ENCODE data around the gene ACTL6B.
"Not testable (repeated sequence)": the region's sequence is repeated elsewhere in the genome, so short reads cannot be mapped to it uniquely, and the experiment has no call there.

Gene ACTL6B

DNA sequence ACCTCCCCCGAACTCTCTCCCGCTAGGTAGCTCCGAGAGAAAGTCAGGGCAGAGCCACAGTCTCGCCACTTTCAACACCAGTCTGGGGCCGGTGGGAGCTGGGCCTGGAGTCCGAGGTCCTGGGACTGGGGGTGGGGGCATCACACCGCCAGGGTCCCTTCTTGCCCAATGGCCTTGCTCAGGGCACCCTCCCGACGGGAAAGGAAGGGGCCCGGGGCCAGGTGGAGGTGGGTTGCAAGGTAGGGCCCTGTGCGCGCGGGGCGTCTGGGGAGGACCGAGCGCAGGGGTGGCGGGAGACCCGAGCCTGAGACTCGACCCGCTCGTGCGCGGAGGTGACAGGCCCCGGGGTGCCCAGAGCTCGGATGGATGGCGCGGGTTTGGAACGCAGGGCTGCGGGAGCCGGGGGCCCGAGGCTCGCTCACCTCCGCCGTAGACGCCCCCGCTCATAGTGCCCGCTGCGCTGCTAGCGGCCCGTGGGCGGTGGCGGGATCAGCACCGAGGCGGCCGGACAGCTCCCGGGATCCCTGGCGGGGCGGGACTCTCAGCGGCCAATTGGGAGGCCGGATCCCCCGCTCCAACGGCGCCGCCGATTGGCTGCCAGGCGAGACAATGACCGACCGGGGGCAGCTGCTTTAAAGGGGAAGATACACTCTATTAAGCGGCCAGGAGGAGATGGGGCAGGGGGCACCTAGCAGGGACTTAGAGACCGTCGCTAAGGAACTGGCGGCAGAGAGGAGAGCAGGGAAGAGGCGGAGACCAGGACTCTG lies at the start of gene ACTL6B:
Gene ACTL6B (minus strand): TSS at position 541 of the 767 bp plus-strand sequence. CDS start 94 bp downstream, at position 447.
- DNase-seq (ENCODE audit: low spot score), result peak; percentile 45

DNA sequence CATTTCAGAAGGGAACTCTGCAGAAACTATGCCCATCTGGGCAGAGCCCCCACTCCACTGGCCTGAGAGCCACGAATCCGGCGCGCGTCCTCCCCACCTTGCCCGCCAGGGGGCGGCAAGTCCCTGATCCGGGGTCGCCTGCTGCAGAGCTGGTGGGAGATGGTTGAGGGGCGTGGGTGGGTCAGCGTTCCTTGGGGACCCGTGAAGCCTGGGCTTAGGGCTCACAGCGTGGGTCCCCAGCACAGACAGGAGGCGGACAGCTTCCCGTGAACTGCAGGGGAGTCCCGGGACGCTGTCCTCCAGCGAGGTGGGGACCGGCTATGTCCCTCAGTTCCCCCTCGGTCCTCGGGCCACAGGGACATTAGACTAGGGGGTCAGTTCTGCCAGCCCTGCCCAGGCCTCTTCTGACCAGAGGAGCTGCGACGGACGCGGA lies 49.1 kb upstream of the ACTL6B start:
- peak; percentile 75 for DNase-seq (ENCODE audit: low spot score)

DNA sequence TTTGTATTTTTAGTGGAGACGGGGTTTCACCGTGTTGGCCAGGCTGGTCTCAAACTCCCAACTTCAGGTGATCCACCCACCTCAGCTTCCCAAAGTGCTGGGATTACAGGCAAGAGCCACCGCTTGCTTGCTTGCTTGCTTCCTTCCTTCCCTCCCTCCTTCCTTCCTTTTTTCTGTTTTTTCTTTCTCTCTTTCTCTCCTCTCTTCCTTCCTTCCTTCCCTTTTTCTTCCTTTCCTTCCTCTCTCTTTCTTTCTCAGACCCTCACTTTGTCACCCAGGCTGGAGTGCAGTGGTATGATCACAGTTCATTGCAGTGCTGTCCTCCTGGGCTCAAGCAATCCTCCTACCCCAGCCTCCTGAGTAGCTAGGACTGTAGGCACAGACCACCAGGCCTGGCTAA lies 44.8 kb upstream of the ACTL6B start:
- not testable (repeated sequence) for DNase-seq (ENCODE audit: low spot score)

DNA sequence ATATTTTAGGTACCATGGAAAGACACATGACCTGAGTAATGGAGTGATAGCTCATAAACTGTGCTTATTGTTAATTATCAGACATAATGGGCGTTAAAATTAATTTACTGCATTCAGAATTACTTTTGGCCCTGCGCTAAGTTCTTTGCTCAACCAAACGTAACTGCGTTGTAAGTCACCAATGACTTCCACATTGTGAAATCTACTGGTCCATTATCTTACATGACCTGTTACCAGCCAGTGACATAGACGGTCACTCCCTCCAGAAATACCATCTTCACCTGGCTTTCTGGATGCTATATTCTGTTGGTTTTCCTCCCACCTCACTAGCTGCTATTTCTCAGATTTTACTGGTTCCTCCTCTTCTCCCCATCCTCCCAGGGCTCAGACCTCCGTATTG lies 42.8 kb upstream of the ACTL6B start:
- DNase-seq (ENCODE audit: low spot score), result no peak

DNA sequence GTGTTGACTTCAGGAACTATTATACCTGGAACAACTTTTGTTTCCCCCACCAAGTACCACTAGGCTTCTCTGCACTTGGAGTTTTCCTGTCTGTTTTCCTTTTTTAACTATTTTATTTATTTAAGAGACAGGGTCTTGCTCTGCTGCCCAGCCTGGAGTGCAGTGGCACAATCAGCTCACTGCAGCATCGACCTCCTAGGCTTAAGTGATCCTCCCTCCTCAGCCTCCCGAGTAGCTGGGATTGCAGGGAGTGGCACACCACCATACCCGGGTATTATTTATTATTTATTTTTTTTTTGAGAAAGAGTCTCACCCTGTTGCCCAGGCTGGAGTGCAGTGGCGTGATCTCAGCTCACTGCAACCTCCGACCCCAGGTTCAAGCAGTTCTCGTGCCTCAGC lies 39.9 kb upstream of the ACTL6B start:
- no peak for DNase-seq (ENCODE audit: low spot score)

DNA sequence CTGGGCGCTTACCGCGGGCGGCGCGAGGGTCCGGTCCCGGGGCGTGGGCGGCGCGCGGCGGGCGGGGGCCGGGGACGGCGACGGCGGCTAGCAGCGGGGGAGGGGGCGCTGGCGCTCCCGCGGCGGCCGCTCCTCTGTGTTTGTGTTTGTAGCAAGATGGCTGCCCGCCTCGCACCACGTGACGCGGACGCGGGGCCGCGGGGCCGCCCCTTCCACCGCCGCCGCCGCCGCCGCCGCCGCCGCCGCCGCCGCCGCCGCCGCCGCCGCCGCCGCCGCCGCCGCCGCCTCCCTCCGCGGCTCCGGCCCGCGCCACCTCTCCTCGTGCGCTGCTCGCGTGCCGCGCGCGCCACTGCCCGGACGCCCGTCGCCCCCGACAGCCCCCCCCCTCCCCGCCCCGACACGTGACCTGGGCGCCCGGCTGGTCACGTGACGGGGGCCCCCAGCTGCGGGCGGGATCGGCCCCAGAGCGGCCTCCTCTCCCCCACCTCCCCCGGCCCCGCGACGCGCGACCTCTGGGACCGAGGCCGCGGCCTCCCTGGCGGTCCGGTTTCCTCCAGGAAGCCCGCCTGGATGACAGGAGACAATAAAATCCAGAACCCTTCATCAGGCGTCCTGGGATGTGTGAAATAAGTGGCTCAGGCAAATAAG lies 38.0 kb upstream of the ACTL6B start, which contains the start of gene GIGYF1:
Gene GIGYF1 (minus strand): TSS at position 153 of the 648 bp plus-strand sequence. CDS start 6,012 bp downstream, outside the sequence.
- peak; percentile 63 for DNase-seq (ENCODE audit: low spot score)

DNA sequence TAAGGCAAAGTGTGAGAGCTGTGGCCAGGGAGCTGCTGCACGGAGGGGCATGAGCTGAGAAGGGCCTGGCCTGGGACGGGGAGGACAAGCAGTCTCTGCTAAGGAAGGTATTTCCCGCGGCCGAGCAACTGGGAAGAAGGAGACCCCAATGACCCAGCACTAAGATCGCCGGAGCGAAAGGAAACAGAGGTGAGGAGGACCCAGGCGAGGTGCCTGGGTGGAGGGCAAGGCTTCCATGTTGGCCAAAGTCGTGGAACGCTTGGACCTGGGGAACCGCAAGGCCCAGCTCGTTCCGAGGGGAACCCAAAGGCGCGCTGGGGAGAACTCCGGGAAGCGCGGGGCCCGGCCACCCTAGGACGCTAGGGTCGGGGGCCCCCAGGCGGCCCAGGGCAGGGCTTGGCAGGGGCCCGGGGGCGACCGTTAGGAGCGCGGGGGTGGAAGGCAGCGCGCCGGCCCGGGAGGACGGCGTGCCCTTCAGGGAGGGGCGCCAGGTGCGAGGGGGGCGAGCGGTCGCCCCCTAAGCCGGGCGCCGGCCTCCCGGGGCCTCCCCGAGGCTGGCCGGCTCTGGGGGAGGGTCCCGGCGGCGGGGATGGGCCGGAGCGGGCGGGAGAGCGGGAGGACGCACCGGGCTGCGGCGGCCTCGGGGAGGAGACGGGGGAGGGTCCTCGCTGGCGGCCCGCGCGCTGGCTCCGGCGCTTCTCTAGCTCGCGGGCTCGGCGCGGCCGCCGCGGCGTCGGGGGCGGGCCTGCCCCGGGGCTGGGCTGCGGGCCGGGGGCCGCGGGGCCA lies 37.3 kb upstream of the ACTL6B start:
- no peak for DNase-seq (ENCODE audit: low spot score)

DNA sequence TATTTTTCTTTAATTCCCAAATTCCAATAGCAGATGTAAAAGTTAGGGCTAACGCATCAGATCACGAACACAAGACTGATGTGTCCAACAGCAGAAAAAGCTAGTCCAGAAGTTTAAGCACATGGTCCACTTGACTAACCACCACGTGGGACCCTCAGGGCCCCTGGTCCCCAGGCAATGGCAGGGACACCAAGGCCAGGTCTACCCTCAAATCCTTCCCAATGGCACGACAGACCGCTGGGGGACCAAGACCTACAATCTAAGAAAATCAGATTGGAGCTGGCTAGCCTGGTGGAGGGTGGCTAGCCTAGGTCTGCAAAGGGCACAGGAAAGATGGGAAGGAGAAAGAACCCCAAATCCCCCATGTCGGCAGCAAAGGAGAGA lies 36.3 kb upstream of the ACTL6B start:
- DNase-seq (ENCODE audit: low spot score), result no peak

DNA sequence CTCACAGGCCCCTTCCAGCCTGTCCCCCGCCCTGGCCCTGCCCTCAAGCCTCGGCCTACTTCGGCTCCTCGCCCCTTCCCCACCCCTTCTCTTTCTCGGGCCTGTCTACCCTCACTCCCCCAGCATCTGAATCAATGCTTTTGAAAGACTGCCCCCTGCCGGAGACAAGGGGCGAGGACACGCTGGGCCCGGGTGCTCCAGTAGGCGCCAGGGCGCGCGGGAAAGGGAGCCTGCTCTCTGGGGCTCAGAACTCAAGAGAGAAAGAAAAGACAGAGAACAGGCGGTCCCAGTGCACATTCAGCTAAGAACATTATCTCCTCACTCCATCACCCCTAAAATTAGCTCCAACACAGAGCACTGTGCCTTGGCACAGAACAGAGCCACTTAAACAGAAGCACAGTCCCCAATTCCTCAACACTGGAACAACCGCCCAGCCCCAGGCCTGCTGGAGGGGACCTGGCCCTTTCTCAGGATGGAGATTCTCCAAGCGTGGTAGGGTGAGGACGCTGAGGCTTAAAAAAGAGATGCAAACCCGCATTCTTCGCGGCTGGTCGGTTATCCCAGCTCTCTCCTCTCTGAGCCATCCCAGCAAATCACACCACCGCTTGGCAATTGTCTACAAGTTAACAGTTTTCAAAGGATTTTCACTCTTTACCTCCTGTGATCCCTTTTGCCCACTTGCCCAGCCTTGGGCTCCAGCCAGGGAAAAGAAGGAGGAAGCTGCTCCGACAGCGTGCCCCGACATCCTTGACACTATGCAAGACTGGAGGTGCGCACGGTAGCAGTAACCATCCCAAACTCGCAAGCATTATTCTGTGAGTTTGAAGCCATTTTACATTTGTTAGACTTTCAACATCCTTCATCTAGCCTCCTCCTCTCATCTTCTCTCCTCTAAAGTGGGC lies 35.7 kb upstream of the ACTL6B start:
- DNase-seq (ENCODE audit: low spot score), result peak; percentile 85

DNA sequence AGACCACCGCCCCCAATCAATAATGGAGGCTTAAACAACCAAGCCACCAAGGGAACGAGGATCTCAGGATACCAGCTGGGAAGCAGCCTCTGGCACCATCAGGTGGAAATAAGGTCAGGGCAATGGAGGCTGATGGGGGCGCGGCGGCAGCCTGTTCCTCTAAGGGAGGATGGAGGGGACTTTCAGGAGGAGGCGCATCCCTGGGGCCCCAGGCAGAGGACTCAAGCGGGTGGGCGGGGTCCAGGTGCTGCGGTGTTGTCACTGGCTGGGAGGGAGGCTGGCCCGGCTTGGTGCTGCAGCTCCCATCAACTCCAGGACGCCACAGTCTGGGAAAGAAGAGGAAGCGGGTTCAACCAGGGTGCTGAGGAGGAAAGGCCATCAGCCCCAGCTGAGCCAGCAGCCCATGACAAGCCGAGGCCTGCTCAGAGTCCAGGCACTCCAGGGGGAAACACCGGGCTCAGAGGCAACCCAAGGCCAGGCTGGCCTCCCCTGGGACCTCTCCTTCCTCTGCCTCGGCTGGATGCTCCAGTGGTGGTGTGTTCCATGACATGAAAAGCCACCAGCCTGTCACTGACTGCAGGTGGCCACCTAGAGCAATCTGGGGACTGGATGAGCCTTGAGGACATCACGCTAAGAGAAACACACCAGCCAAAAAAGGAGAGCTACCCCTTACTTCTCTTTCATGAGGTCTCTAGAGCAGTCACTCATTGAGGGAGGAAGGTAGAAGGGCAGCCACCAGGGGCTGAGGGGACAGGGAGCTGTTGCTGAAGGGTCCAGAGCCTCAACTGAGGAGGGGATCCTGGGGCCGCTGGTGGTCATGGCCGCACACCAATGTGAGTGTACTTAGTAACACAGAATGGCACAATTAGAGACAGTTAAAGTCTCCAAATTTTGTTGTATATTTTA lies 33.2 kb upstream of the ACTL6B start:
- no peak for DNase-seq (ENCODE audit: low spot score)

DNA sequence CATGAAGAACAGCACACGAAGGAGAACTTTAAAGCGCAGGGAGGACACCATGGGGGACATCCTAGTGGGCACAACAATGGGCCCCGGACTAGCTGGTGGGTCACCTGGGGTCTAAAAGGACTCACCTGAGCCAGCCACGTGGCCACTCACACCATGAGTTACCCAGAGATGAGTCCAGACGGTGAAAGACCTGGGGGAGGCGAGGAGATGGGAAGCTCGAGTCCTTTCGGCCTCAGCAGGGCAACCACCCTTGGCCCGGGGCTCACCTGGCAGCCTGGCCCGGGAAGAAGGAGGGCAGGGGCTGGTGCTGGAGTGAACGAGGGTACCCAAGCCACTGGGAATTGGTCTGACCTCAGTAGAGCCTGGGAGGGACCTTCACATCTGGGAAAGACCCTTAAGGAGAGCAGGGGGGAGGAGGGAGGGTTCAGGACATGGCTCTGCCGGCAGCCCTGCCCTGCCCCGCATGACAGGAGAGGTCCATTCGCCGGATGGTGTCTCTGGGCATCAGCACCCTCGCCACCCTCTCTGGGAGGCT lies 32.1 kb upstream of the ACTL6B start:
- DNase-seq (ENCODE audit: low spot score), result no peak

DNA sequence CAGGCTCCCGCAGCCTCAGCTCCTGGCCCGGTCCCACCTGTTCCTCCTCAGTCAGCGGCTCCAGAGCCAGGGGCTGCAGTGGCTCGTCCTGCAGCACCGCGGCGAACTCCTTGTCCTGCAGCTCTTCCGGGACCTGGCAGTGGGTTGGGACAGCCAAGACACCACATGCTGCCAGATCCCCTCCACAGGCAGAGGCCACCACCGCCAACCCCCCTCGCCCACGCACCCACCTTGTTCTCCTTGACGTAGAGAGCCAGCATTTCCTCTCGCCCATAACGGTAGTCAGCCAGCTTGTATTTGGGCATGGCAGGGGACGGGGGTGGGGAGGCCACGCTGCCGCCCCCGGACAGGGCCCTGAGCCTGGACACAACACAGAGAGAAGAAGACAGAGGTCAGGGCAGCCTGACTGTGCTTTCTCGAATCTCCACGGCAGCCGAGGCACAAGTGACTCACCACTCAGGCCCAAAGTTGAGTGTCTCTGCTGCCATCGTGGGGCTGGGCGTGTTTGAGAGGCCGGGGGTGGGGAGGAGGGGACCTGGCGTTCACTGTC lies 31.6 kb upstream of the ACTL6B start:
- DNase-seq (ENCODE audit: low spot score), result no peak

DNA sequence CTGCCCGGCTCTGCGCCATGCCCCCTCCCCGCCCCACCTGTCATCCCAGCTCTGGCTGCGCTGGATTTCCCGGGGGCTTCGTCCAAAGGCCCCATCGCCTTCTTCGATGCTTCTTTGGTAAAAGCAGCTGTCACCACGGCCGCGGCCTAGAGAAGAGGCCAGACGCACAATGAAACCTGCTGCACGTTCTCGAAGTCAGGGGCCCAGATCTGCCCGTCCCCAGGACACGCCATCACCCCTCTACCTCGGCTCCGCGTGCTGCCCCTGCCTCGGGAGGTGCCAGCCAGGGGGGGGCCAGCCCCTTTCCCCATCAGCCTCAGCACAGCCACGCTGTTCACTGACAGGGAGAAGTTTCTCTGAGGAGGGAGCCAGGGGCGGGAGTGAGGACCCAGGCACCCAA lies 31.0 kb upstream of the ACTL6B start:
- no peak for DNase-seq (ENCODE audit: low spot score)

DNA sequence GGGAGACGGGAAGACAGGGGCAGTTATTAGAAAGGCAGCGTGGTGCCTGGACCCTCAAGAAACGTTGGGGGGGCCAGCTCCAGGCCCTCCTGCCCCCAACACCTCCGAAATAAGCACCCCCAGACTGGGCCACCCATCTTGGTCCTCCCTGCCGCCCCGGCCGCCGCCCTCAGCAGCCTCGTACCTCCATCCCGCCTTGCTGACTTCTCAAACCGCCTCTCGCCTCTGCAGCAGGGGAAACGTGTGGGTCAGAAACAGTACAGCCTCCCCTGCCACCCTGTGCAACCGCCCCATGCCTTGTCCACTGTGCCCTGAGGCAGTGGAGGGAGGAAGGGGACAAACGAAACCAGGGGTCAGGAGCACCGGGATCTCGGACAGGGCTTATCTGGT lies 30.6 kb upstream of the ACTL6B start:
- no peak for DNase-seq (ENCODE audit: low spot score)

DNA sequence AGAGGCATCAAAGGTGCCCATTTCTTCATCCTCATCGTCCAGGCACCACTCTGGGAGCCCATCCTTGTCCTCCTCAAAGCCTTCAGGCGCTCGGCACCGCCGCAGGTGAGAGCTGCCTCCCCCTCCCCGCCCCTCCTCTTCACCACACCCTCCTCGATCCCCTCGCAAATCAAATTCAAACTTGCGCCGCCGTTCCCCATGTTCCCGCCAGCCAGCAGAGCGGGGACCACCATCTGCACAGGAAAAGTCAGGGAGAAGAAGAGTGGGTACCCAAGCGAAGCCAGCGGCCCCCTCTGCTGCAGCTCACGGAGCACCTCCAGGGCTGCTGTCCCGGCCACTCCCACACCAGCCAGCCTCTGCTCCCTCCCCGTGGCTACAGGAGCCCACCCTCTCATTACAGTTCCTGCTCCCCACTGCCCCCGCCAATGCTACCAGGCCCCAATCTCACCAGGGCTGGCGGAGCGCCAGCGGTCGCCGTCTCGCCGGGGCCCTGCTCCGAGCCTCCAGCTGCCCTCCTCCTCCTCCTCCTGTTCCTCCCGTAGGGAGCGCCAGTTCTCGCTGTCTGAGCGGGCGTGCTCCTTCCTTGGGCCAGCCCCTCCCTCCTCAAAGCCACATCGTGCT lies 30.1 kb upstream of the ACTL6B start:
- no peak for DNase-seq (ENCODE audit: low spot score)

DNA sequence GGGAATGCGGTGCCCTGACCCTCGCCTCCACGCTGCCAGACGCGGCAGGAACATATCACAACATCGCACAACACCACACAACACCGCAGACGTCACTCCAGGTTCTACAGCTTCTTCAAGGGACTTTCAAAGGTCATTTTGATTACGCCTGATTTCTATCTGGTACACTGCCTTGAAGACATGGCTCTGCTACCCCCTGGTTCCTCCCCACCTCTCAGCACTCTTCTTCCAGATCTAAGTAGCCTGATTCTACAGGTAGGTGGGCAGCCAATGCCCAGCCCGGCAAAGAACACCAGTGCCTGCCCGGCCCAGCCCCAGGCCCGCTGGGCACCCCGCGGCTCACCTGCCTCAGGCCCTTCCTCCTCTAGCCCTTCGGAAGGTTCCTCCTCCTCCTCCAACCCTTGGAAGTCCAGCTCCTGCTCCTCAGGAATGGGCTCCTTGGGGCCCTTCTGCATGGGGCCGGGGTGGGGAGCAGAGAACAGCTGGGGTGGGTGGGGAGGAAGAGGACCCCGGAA lies 29.4 kb upstream of the ACTL6B start:
- no peak for DNase-seq (ENCODE audit: low spot score)

DNA sequence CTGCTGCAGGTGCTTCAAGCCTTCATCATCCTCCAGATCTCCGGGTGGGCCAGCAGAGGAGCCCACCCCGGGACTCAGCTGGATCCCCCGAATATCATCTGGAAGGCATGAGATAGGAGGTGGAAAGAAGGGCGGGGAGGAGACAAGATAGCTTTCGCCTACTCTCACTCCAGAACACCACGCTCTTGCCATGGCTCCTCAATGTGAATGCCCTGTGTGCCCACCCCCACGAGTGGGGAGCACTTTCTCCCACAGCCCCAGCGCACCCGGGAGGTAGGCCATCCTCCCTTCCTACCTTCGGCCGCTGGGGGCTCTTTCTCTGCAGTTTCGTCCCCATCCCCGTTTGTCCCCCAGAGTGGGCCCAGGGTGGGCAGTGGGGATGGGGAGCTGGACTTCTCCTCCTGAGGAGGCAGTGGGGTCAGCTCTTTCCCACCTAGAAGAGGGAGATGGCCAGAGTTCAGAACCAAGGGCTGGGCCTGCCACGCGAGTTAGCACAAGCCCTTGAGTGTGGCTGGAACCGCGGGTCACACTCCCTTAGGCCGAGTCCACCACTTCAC lies 28.9 kb upstream of the ACTL6B start:
- DNase-seq (ENCODE audit: low spot score), result no peak

DNA sequence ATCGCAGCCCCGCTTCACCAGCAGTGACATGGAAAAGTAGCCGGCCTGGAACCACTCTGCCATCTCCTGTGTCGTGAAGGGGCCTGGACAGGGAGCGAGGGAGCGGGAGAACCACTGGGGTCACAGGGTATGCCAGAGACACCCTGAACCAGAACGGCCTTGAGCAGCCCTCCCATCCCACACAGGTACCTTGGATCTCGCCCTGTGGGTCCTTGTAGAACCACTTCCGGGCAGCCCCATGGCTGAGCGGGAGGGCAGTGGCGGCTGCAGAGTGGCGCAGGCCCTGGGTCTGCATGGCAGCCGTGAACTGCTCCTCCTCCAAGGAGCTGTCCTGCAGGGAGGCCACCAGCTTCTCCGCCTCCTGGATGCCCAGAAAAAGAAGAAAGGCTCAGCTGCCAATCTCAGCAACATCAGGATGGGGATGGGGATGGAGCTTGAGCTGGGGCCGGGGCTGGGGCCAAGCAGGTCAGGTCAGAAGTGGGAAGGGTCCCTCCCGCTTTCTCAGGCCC lies 28.3 kb upstream of the ACTL6B start:
- DNase-seq (ENCODE audit: low spot score), result no peak
